ENCODE measurements around the gene C10orf95.
A peak's percentile ranks its signal among the peaks of the same experiment; 100 is the strongest.
"Not testable (repeated sequence)": the region's sequence is repeated elsewhere in the genome, so short reads cannot be mapped to it uniquely, and the experiment has no call there.

Gene C10orf95

DNA sequence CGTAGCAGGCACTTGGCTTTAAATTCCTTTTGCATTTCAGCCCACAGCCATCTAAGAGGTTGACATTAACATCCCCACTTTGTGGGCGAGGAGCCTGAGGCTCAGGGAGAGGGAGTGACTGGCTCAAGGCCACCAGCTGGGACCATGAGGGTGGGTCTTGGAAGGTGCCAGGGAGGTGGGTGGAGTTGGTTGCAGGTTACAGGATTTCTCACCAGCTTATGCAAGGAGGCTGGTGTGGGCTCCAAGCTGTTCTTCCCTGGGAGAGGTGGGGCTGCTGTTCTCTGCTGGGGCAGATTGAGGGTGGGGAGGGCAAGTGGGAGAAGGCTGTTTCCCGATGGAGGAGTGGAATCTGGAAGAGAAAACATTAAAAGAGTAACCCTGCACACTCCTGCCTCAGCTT lies 14.1 kb upstream of the C10orf95 start:
- DNase-seq (ENCODE audit: low read depth), result no peak

- DNase-seq (ENCODE audit: low read depth), result no peak
Observed at GRCh38 chr10:102463983-102464382, 12.6 kb upstream of the C10orf95 start.

DNA sequence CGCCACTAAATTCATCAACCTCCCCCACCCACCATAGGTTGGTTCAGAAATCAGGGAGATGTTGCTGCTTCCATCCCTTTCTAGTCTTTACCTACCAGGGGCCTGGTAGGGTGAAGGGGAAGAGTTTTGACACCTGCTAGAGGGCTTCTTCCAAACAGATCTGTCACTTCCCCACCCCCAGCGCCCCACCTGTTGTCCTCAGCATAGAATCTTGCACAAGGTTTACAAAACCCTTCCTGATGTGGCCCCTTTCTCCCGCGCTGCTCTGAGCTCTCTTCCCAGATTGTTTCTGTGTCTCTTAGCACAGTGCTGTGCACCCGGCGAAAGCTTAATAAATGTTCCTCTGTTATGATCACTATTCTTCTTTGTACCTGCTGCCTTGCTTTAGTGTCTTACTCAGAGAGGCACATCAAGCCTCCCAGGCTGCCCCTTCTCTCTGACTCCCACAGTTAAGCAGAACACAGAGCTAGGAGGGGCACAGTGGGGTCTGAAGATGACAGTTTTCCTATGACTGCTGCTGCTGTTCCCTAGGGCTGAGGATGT lies 11.2 kb upstream of the C10orf95 start:
- no peak for DNase-seq (ENCODE audit: low read depth)

- DNase-seq (ENCODE audit: low read depth), result peak; percentile 92
Observed at GRCh38 chr10:102461187-102462054, 10.1 kb upstream of the C10orf95 start.

DNA sequence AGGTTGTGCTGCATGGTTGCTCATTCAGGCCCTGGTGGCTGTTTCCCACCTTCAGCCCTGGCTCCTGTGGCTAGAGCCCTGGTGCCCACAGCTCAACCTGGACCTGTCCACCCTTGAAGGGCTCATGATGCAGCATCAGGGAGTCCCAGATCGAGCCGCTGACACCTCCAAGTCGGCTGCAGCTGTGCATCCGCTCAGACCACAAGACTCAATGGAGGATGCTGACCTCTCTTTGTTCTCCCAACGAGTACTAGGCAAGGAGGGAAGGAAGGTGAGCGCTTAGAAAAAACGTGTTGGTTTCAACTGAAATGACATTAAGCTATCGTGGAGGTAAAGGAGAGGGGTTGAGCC lies 9.5 kb upstream of the C10orf95 start:
- no peak for DNase-seq (ENCODE audit: low read depth)

DNA sequence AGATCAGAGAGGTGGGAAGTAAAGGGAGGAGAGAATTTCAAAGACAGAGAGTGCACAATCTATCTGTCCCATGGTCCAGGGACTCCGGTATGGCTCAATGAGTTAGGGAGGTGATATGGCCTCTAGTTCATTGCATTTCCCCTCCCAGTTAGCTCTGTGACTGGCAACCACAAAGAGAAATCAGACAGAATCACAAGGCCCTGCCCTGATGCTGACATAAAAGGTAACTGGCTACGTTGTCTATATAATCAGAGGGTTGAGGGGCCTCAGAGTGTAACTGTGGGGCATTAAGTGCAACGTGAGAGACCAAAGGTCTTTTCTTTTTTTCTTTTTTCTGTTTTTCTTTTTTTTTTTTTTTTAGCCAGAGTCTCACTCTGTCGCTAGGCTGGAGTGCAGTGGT lies 7.3 kb upstream of the C10orf95 start:
- no peak for DNase-seq (ENCODE audit: low read depth)

DNA sequence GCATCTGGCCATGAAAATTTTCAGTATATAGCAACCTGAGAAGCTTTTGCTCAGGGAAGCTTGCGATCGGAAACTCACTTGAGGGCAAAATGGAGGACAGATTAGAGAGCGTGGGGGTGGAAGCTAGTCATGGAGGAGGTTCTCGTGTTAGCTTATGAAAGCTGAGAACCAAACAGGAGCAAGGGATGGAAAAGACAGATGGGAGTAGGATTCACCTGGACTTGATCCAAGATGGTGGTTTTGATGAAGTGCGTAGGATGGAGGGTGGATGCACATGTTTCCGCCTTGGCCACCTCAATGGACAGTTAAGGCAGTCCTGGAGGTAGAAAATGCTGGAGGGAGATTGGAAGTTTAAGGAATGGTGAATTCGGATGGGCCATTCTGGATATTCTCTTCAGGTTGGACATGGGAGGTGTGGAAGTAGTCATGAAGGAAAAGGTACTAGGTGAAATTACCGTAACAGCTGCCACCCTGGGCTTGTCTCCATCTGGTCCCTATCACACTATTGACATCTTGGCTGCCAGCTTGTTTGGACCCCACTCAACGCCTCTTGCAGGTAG lies 6.3 kb upstream of the C10orf95 start:
- DNase-seq (ENCODE audit: low read depth), result no peak

- no peak for DNase-seq (ENCODE audit: low read depth)
Observed at GRCh38 chr10:102455893-102456471, 4.6 kb upstream of the C10orf95 start.

- DNase-seq (ENCODE audit: low read depth), result not testable (repeated sequence)
Observed at GRCh38 chr10:102454662-102455487, 3.5 kb upstream of the C10orf95 start.

- no peak for DNase-seq (ENCODE audit: low read depth)
Observed at GRCh38 chr10:102453502-102453901, 2.2 kb upstream of the C10orf95 start.

DNA sequence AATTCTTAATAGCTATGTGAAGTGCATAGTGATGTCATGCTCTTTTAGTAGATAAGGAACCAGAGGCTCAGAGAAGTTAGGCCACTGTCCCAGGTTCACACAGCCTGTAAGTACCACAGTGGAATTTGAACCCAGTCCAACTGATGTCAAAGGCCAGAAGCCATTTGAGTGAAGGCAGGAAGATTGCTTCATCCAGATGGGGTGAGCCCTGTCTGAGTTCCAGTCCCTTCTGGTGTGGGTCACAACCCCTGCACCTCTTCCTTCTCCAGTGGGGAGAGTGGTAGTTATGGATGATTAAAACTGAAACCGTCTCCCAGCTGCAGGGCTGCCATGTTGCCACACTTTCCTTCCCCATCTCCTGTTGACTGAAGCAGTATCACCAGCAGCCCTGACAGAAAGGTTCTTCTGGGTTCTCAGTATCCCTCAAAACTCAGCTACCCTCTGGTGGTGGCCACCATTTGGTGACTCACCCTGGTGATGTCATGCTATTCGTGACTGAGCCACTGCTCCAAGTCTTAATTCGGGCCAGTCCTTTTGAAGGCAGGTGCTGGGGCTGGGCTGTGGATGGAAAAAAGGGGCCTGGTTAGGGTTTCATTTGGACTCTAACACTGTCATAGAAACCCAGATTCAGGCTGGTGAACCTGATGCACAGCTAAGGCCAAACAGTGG lies 1.5 kb upstream of the C10orf95 start:
- DNase-seq (ENCODE audit: low read depth), result no peak

DNA sequence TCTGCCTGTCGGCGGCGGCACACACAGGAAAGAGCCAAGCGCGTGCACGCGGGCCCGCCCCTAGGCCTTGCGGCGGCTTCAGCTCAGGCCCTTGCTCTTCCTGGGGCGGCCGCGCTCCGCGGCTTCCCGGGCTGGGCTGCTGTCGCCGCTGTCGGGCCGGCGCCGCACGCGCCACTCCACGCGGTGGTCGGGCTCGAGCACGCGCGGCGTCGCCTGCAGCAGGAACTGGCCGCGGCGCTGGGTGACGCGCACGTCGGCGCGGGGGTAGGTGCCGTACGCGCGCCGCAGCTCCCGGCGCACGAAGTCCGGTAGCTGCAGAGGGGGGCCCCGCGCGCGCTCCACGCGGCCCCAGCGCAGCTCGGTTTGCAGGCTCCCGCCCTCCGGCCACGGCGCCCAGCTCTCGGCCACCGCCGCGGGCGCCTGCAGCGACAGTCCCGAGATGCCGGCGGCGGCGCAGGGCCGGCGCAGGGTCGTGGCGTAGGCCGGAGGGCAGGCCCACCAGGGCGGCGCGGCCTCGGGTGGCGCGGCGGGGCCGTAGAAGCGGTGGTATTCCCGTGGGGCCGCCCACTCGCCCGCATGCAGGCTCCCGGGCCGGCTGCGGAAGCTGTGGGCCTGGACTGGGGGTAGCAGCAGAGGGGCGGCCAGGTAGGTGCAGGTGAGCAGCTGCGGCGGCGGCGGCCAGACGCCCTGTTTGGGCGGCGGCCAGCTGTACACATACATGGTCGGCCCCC lies 804 bp downstream of the C10orf95 start:
- peak; percentile 79 for DNase-seq (ENCODE audit: low read depth)

- DNase-seq (ENCODE audit: low read depth), result no peak
Observed at GRCh38 chr10:102450124-102450373, 1.3 kb downstream of the C10orf95 start.

DNA sequence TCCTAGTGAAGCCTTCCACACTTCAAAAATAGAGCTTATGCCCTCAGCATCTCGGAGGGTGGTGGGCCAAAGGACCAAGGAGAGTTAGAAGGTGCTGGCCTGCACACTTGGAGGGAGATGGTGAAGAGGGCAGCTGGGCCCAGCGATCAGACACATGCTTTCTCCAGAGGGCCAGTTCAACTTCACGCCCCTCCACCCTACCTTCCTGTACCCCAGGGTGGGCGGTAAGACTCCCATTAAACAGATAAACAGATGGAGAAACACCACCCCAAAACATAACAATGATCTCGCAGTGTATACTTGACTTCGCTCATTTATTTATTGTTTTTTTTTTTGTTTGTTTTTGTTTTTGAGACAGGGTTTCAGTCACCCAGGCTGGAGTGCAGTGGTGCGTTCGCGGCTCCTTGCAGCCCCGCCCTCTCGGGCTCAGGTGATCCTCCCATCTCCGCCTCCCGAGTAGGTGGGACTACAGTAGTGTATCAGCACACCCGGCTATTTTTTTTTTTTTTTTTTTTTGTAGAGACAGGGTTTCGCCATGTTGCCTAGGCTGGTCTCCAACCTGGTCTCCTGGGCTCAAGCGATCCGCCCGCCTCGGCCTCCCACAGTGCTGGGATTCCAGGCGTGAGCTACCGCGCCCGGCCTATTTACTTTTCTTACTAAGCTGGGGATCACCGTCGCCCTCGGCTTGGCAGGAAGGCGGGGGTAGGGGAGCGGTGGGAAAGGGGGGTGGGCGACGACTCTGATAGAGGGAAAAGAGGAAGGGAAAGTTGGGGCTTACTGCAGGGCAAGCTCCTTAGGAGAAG lies 1.8 kb downstream of the C10orf95 start:
- peak; percentile 87 for DNase-seq (ENCODE audit: low read depth)

- no peak for DNase-seq (ENCODE audit: low read depth)
Observed at GRCh38 chr10:102444851-102445250, 6.5 kb downstream of the C10orf95 start.

GRCh38 chr10:102438374-102438773 lies 13.0 kb downstream of the C10orf95 start:
- no peak for DNase-seq (ENCODE audit: low read depth)

DNA sequence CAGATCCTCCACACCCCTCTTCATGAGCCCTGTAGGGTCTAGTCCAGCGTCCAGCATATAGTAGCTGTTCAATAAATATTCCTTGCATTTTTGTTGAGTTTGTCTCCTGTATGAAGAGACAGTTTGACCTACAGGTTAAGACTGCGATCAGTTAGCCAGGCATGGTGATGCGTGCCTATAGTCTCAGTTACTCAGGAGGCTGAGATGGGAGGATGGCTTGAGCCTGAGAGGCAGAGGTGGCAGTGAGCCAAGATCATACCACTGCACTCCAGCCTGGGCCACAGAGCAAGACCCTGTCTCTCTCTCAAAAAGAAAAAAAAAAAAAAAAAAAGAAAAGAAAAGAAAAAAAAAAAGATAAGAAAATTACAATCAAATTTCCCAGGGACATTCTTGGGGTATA lies 13.8 kb downstream of the C10orf95 start:
- no peak for DNase-seq (ENCODE audit: low read depth)

- DNase-seq (ENCODE audit: low read depth), result no peak
Observed at GRCh38 chr10:102436312-102436711, 15.0 kb downstream of the C10orf95 start.

DNA sequence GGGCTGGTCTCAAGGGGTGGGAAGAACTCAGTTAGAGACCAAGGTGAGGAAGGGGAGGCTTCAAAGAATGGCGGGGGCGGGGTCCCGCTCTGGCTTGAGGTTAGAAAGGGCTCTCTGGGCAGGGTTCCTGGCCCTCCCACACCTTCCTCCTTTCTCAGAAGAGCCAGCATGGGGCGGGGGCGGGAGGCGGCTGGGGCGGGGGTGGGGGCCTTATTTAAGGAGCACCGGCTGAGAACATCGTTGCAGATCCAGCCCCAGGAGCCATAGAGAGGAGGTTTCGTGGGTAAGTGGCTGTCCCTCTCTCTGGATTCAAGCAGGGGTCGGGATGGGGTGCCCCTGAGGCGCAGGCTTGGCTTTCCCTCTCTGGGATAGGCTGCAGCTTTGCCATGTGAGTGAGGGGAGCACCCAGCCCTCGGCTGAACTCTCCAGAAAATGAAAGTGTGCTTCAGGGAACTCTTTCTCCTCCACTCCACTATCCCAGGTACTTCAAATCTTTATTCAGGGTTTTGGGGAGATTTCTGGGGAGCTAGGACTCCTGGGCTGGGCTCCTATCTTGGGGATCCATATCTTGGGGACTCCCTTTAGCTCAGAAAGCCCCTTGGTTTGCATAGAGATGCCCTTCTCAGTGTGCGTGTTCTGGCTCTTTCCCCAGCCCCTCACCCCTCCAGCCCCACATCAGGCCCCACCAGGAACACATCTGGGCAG lies 15.7 kb downstream of the C10orf95 start:
- peak; percentile 53 for DNase-seq (ENCODE audit: low read depth)

DNA sequence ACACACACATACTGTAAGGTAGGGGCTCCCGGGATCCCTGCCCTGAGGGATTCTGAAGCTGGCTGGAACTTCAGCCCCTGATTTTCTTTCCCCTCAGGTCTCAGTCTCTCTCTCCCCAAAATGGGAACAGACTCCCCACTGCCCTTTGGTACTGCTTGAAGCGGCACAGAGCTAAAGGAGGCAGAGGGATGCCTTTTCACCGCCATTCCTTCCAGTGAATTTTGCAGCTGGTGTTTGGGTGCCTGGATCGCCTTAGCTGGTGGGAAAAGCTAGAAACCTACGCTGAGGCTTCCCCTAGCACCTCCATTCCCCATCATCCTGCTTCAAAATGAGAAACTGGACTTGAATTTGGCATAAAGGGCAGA lies 16.2 kb downstream of the C10orf95 start:
- DNase-seq (ENCODE audit: low read depth), result no peak

Data from stimulated activated CD4-positive, alpha-beta T cell treated with anti-CD3 and anti-CD28 coated beads, Interleukin-2, amount 100 ng/mL, for 4 hours (primary cell).